SU-DHL-6 (cell line): ENCODE measurements around the gene RAB6B.

ENCODE experiments used
- EZH2phosphoT487 ChIP-seq: fragments of 200-600 bp; sonication (generic), shearing (Covaris generic); conservative IDR thresholded peaks from 2 replicates; pipeline ENCODE4 v1.6.1; 2018; ENCODE audit warnings: mild to moderate bottlenecking, antibody characterized with exemption, low read length, moderate library complexity, mixed read lengths
- TF ChIP-seq, protein P1 (sequence below): fragments of 200-600 bp; sonication (generic); IDR thresholded peaks from one replicate; pipeline ENCODE4 v1.5.1; 2017; ENCODE audit warnings: antibody characterized with exemption, mild to moderate bottlenecking, low read length, moderate library complexity; ENCODE audit not compliant: insufficient read depth, poor library complexity, severe bottlenecking

DNA sequence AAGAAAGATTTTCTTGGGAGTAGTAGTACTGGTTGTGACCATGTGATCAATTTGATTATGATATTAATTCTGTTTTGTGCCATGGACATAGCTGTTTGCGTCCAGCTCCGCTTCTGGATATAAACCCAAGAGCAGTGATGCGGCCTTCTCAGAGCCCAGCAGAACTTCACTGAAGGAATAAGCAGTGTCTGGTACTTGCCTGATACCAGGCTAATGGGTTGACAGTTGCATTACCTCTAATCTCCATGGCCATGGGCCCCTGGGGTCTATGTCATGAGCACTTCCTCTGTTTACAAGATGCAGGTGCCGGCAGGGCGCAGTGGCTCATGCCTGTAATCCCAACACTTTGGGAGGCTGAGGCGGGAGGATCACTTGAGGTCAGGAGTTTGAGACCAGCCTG lies 36.3 kb upstream of the RAB6B start:
- TF ChIP-seq, protein P1, sequence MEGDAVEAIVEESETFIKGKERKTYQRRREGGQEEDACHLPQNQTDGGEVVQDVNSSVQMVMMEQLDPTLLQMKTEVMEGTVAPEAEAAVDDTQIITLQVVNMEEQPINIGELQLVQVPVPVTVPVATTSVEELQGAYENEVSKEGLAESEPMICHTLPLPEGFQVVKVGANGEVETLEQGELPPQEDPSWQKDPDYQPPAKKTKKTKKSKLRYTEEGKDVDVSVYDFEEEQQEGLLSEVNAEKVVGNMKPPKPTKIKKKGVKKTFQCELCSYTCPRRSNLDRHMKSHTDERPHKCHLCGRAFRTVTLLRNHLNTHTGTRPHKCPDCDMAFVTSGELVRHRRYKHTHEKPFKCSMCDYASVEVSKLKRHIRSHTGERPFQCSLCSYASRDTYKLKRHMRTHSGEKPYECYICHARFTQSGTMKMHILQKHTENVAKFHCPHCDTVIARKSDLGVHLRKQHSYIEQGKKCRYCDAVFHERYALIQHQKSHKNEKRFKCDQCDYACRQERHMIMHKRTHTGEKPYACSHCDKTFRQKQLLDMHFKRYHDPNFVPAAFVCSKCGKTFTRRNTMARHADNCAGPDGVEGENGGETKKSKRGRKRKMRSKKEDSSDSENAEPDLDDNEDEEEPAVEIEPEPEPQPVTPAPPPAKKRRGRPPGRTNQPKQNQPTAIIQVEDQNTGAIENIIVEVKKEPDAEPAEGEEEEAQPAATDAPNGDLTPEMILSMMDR = no peak
- TF ChIP-seq EZH2phosphoT487 = no peak
